HepG2 (cell line): ENCODE measurements around the gene PRM2. TPM values are rescaled to one million over a fixed set of nuclear protein-coding genes. Genes with fewer than 3 reads are reported as not detected.

Experiments used
- ARID2 ChIP-seq: sonication (generic); formaldehyde crosslinking; IDR thresholded peaks from 2 replicates; pipeline ENCODE4 v1.8.1; 2022; ENCODE audit warnings: mild to moderate bottlenecking, missing genetic modification reagents, borderline replicate concordance
- BATF2 ChIP-seq: sonication (generic); formaldehyde crosslinking; IDR thresholded peaks from 2 replicates; pipeline ENCODE4 v1.8.0; 2022; ENCODE audit warnings: mild to moderate bottlenecking, missing genetic modification reagents, moderate library complexity
- CERS6 ChIP-seq: sonication (generic); formaldehyde crosslinking; IDR thresholded peaks from 2 replicates; pipeline ENCODE4 v1.5.0; 2020; ENCODE audit warnings: missing genetic modification reagents
- GRHL1 ChIP-seq: sonication (generic); formaldehyde crosslinking; conservative IDR thresholded peaks from 2 replicates; pipeline ENCODE4 v1.8.0; 2022; ENCODE audit warnings: missing genetic modification reagents
- HOMEZ ChIP-seq: IDR thresholded peaks from 2 replicates; pipeline ENCODE4 v1.6.1; 2016; ENCODE audit warnings: low read depth
- HOXA9 ChIP-seq: sonication (generic); formaldehyde crosslinking; IDR thresholded peaks from 2 replicates; pipeline ENCODE4 v1.8.1; 2022; ENCODE audit warnings: missing genetic modification reagents, mild to moderate bottlenecking, moderate library complexity, borderline replicate concordance
- KDM3A ChIP-seq: IDR thresholded peaks from 2 replicates; pipeline ENCODE4 v1.6.1; 2018; ENCODE audit warnings: low read depth, missing compliant biosample characterization
- KLF11 ChIP-seq: IDR thresholded peaks from 2 replicates; pipeline ENCODE4 v1.6.1; 2016; ENCODE audit warnings: missing compliant biosample characterization
- NKX3-1 ChIP-seq: sonication (generic); formaldehyde crosslinking; IDR thresholded peaks from 2 replicates; pipeline ENCODE4 v1.5.0; 2020; ENCODE audit warnings: missing genetic modification reagents
- TERF1 ChIP-seq: sonication (generic); formaldehyde crosslinking; IDR thresholded peaks from 2 replicates; pipeline ENCODE4 v1.8.0; 2022; ENCODE audit warnings: mild to moderate bottlenecking, missing genetic modification reagents, moderate library complexity
- ZBTB4 ChIP-seq: sonication (generic); formaldehyde crosslinking; IDR thresholded peaks from 2 replicates; pipeline ENCODE4 v1.4.0; 2020; ENCODE audit warnings: missing genetic modification reagents, mild to moderate bottlenecking, borderline replicate concordance
- ZFP82 ChIP-seq: sonication (generic); formaldehyde crosslinking; IDR thresholded peaks from 2 replicates; pipeline ENCODE4 v1.5.1; 2020; ENCODE audit warnings: mild to moderate bottlenecking, missing genetic modification reagents, borderline replicate concordance
- ZIK1 ChIP-seq: sonication (generic); formaldehyde crosslinking; IDR thresholded peaks from 2 replicates; pipeline ENCODE4 v1.5.0; 2020; ENCODE audit warnings: mild to moderate bottlenecking, low read depth, missing genetic modification reagents, borderline replicate concordance
- ZMYM3 ChIP-seq: sonication (generic); formaldehyde crosslinking; IDR thresholded peaks from 2 replicates; pipeline ENCODE4 v1.5.1; 2020; ENCODE audit warnings: mild to moderate bottlenecking, missing genetic modification reagents
- ZNF317 ChIP-seq: sonication (generic); formaldehyde crosslinking; IDR thresholded peaks from 2 replicates; pipeline ENCODE4 v1.5.0; 2020; ENCODE audit warnings: mild to moderate bottlenecking, missing genetic modification reagents
- ZNF546 ChIP-seq: sonication (generic); formaldehyde crosslinking; conservative IDR thresholded peaks from 2 replicates; pipeline ENCODE4 v1.8.1; 2023; ENCODE audit warnings: mild to moderate bottlenecking, missing genetic modification reagents
- ZNF710 ChIP-seq: sonication (generic); formaldehyde crosslinking; IDR thresholded peaks from 2 replicates; pipeline ENCODE4 v1.5.0; 2020; ENCODE audit warnings: mild to moderate bottlenecking, missing genetic modification reagents, borderline replicate concordance
- ZNF773 ChIP-seq: sonication (generic); formaldehyde crosslinking; IDR thresholded peaks from 2 replicates; pipeline ENCODE4 v1.4.0; 2020; ENCODE audit warnings: missing genetic modification reagents, borderline replicate concordance
- polyA plus RNA-seq, 8 experiments: library from polyadenylated mRNA; depleted of rRNA in 3 of 8; stranded (reverse) in 7 of 8; unstranded in 1 of 8; fragments of >200 nt; fragmentation: Illumina TruSeq in 4 of 8; extraction: Trizol in 4 of 8; gene quantifications; 2 replicates each; pipeline versions ENCODE4 v1.2.1 to v1.2.3, GENCODE V29; 2011 to 2016; ENCODE audit warnings: low read depth in 4 of 8, missing spikeins in 1 of 8, mixed read lengths in 1 of 8; ENCODE audit not compliant: insufficient read depth in 1 of 8
- total RNA-seq, 5 experiments: library from RNA; depleted of rRNA; stranded (reverse); fragments of >200 nt; fragmentation: Illumina TruSeq; extraction: Trizol; gene quantifications; 2 replicates each; pipeline ENCODE4 v1.2.3, GENCODE V29; 2016; ENCODE audit warnings: low read depth in 1 of 5

PRM2 gene
- total and polyA plus RNA-seq, 2 of the 13 experiments (the other 11 are each of a cell fraction or from before 2014, with no cell fraction given), result 0.54 TPM; not detected in 1

GRCh38 chr16:11252482-11252931, 23.8 kb downstream of the PRM2 start (continued):
- TF ChIP-seq GRHL1 (CRISPR knock-in tag), result no peak
- no peak for TF ChIP-seq ZNF317
- no peak for TF ChIP-seq NKX3-1 (CRISPR knock-in tag)
- TF ChIP-seq CERS6 (CRISPR knock-in tag), result no peak
- TF ChIP-seq TERF1 (CRISPR knock-in tag), result no peak
- no peak for TF ChIP-seq ZIK1 (CRISPR knock-in tag)
- TF ChIP-seq ZNF773, result no peak
- TF ChIP-seq ZNF546 (CRISPR knock-in tag), result no peak
- TF ChIP-seq ZMYM3 (CRISPR knock-in tag), result peak; percentile 48
- TF ChIP-seq BATF2 (CRISPR knock-in tag), result no peak
- no peak for TF ChIP-seq ZNF710 (CRISPR knock-in tag)
- TF ChIP-seq ZFP82 (CRISPR knock-in tag), result no peak
- TF ChIP-seq ARID2 (CRISPR knock-in tag), result no peak
- 0 out of 2 replicates have a peak, but pooled peaks have one; percentile 6 for TF ChIP-seq ZBTB4
- TF ChIP-seq KDM3A, result no peak
- TF ChIP-seq HOMEZ, result no peak
- no peak for TF ChIP-seq HOXA9 (CRISPR knock-in tag)
- TF ChIP-seq KLF11 (CRISPR knock-in tag), result no peak
